Measurements from ENCODE around the gene TM7SF2. TPM values are rescaled to one million over a fixed set of nuclear protein-coding genes. Genes with fewer than 3 reads are reported as not detected.

Gene TM7SF2
- total and polyA plus RNA-seq, 2 of the 13 experiments (the other 11 are each of a cell fraction or from before 2014, with no cell fraction given): 56.0 to 66.9 TPM

DNA sequence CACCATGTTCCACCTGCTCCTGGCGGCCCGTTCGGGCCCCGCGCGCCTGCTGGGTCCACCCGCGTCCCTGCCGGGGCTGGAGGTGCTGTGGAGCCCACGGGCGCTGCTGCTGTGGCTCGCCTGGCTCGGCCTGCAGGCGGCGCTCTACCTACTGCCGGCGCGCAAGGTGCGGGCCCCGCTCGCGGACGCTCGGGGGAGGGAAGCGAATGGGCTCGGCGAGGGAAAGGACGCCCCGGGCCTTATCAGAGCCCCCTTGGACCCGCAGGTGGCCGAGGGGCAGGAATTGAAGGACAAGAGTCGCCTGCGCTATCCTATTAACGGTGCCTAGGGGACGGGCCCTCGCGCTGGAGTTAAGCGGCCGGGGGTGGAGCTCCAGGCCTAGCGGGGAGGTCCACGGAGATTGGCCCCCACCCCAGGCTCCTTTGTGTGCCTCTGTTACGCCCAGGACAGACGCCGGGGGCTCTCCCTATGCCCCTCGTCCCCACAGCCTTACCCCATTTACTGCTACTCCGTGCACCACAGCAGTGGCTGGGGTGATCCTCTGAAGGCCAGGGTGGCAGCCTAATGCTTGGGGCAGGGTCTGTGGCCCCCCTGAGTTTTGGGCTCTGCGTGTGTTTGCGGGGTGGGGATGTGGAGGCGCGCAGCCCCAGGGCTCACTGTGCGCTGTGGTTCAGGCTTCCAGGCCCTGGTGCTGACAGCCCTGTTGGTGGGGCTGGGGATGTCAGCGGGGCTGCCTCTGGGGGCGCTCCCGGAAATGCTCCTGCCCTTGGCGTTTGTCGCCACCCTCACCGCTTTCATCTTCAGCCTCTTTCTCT lies 1.1 kb downstream of the TM7SF2 start:
- Histone ChIP-seq H4K20me1 (ENCODE audit: insufficient read depth, low read length) (no peaks in the 10 kb centered on the region), H3K36me3 (replicated peaks in 1 of 2; ENCODE audit: control insufficient read depth in 1 of 2, insufficient read depth in 2 of 2, low read length in 2 of 2) (peaks cover 3 to 11% of the 10 kb centered on the region in 2 experiments; a peak in 4 of 5 replicates), H3K27ac (ENCODE audit: extremely low read length, insufficient read depth, low read length) (peak overlapping the region; percentile 61), H3K27me3 (ENCODE audit: control insufficient read depth in 1 of 2, insufficient read depth in 2 of 2, low read length in 2 of 2) (no peaks in the 10 kb centered on the region), H3K4me2 (ENCODE audit: low read depth, low read length) (peak overlapping the region; percentile 96), H3K9ac (ENCODE audit: insufficient read depth, low read depth, low read length) (peak overlapping the region; percentile 84), H3K4me1 (ENCODE audit: insufficient read depth, low read length) (peaks cover 37% of the 10 kb centered on the region), H2AFZ (ENCODE audit: low read length) (no peak overlapping the region), H3K9me3 (ENCODE audit: low read length) (no peaks in the 10 kb centered on the region), H3K4me3 (replicated peaks in 1 of 3; ENCODE audit: insufficient read depth in 1 of 3, low read depth in 2 of 3, low read length in 3 of 3) (peak overlapping the region; percentile 65 to 98 (median 95)), H3K79me2 (ENCODE audit: insufficient read depth, low read length) (peaks cover 10% of the 10 kb centered on the region)
- peak; percentile 40 for FAIRE-seq
- ATAC-seq: peak; percentile 47
- POLR2A ChIA-PET: interaction anchor here (0.6 to 5.0 kb wide), 22 partner anchors 9 to 258 kb away, joined by 3 to 86 read pairs (median 6); partner anchors contain the start of genes ARL2, BATF2, CAPN1 and FAU
- CTCF ChIA-PET (ENCODE audit: low intra/inter-chr PET ratio, low total read pairs): interaction anchor here (2.0 kb wide), 1 partner anchor 68 kb away, joined by 9 read pairs; the partner anchor contains the start of gene CAPN1
- BruUV-seq (replicated peaks): no TSS peak
- intact Hi-C loops (cut with micrococcal nuclease; ENCODE audit: unreplicated experiment): loop anchor here (2.0 kb wide), 1 partner anchor 68 kb away; the partner anchor contains the start of gene CAPN1
- DNase-seq (ENCODE audit: low spot score): peak; percentile 41
- in situ Hi-C loops (cut with HindIII; ENCODE audit: extremely low pct_ligation_motif_present, low pct_unique_long_range_greater_than_20kb): loop anchor here (5.0 kb wide), 1 partner anchor 70 kb away; the partner anchor contains the start of gene CAPN1
- WGBS (ENCODE audit: low lambda C conversion rate): 2% methylated on average over 18 of the region's 57 CpGs
- TF ChIP-seq SP2 (CRISPR knock-in tag; IDR thresholded peaks at IDR 0.05): peak; percentile 29; the same call in 1 of the 2 replicates
- TF ChIP-seq ZNF496 (CRISPR knock-in tag; IDR thresholded peaks at IDR 0.05; ENCODE audit: insufficient replicate concordance): no peak
- TF ChIP-seq, protein P1, sequence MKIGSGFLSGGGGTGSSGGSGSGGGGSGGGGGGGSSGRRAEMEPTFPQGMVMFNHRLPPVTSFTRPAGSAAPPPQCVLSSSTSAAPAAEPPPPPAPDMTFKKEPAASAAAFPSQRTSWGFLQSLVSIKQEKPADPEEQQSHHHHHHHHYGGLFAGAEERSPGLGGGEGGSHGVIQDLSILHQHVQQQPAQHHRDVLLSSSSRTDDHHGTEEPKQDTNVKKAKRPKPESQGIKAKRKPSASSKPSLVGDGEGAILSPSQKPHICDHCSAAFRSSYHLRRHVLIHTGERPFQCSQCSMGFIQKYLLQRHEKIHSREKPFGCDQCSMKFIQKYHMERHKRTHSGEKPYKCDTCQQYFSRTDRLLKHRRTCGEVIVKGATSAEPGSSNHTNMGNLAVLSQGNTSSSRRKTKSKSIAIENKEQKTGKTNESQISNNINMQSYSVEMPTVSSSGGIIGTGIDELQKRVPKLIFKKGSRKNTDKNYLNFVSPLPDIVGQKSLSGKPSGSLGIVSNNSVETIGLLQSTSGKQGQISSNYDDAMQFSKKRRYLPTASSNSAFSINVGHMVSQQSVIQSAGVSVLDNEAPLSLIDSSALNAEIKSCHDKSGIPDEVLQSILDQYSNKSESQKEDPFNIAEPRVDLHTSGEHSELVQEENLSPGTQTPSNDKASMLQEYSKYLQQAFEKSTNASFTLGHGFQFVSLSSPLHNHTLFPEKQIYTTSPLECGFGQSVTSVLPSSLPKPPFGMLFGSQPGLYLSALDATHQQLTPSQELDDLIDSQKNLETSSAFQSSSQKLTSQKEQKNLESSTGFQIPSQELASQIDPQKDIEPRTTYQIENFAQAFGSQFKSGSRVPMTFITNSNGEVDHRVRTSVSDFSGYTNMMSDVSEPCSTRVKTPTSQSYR (CRISPR knock-in tag; IDR thresholded peaks at IDR 0.05; ENCODE audit: borderline replicate concordance): no peak
- no peak for TF ChIP-seq SOX13 (IDR thresholded peaks at IDR 0.05)
- 0 out of 4 replicates have a peak, but pooled peaks of 1 of the 2 experiments have one; percentile 6 for TF ChIP-seq SOX13 (CRISPR knock-in tag; conservative IDR thresholded peaks at IDR 0.05 in 1 of 2, IDR thresholded peaks at IDR 0.05 in 1 of 2)
- no peak for TF ChIP-seq GATA4 (IDR thresholded peaks at IDR 0.05; ENCODE audit: borderline replicate concordance, low read depth)
- TF ChIP-seq PLRG1 (conservative IDR thresholded peaks at IDR 0.05): no peak
- TF ChIP-seq MAFF (IDR thresholded peaks at IDR 0.05; ENCODE audit: low read depth, low read length): no peak
- no peak for TF ChIP-seq SNRNP70 (IDR thresholded peaks at IDR 0.05; ENCODE audit: low read depth, low read length)
- TF ChIP-seq, protein P2, sequence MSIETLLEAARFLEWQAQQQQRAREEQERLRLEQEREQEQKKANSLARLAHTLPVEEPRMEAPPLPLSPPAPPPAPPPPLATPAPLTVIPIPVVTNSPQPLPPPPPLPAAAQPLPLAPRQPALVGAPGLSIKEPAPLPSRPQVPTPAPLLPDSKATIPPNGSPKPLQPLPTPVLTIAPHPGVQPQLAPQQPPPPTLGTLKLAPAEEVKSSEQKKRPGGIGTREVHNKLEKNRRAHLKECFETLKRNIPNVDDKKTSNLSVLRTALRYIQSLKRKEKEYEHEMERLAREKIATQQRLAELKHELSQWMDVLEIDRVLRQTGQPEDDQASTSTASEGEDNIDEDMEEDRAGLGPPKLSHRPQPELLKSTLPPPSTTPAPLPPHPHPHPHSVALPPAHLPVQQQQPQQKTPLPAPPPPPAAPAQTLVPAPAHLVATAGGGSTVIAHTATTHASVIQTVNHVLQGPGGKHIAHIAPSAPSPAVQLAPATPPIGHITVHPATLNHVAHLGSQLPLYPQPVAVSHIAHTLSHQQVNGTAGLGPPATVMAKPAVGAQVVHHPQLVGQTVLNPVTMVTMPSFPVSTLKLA (IDR thresholded peaks at IDR 0.05): no peak
- no peak for TF ChIP-seq ZNF605 (CRISPR knock-in tag; IDR thresholded peaks at IDR 0.05)
- TF ChIP-seq, protein P3, sequence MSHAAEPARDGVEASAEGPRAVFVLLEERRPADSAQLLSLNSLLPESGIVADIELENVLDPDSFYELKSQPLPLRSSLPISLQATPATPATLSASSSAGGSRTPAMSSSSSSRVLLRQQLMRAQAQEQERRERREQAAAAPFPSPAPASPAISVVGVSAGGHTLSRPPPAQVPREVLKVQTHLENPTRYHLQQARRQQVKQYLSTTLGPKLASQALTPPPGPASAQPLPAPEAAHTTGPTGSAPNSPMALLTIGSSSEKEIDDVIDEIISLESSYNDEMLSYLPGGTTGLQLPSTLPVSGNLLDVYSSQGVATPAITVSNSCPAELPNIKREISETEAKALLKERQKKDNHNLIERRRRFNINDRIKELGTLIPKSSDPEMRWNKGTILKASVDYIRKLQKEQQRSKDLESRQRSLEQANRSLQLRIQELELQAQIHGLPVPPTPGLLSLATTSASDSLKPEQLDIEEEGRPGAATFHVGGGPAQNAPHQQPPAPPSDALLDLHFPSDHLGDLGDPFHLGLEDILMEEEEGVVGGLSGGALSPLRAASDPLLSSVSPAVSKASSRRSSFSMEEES (CRISPR knock-in tag; IDR thresholded peaks at IDR 0.05): no peak
- TF ChIP-seq PHF5A (CRISPR knock-in tag; IDR thresholded peaks at IDR 0.05; ENCODE audit: low read depth, unreplicated experiment): no peak
- TF ChIP-seq NCOA5 (CRISPR knock-in tag; IDR thresholded peaks at IDR 0.05): no peak
- peak; percentile 44 for TF ChIP-seq STAG1 (CRISPR knock-in tag; IDR thresholded peaks at IDR 0.05)
- no peak; the same call in 1 of the 2 replicates for TF ChIP-seq DMAP1 (CRISPR knock-in tag; IDR thresholded peaks at IDR 0.05)
- peak; percentile 48; the same call in 1 of the 2 replicates for TF ChIP-seq ZNF629 (CRISPR knock-in tag; conservative IDR thresholded peaks at IDR 0.05)

Measured in HepG2 (cell line).